Dedifferentiated amniotic fluid mesenchymal stem cell (primary cell): ENCODE data around the gene OR2W1.
A peak's percentile ranks its signal among the peaks of the same experiment; 100 is the strongest.

Experiments
- DNase-seq: peaks from one replicate; pipeline ENCODE4 v3.0.0-alpha.2; 2016; ENCODE audit errors: extremely low spot score

The OR2W1 gene

GRCh38 chr6:29045075-29045474 is at the start of gene OR2W1:
TSS of gene OR2W1 (minus strand) at chr6:29045175. CDS start at chr6:29045175, 0 bp downstream.
- DNase-seq, result no peak

DNA sequence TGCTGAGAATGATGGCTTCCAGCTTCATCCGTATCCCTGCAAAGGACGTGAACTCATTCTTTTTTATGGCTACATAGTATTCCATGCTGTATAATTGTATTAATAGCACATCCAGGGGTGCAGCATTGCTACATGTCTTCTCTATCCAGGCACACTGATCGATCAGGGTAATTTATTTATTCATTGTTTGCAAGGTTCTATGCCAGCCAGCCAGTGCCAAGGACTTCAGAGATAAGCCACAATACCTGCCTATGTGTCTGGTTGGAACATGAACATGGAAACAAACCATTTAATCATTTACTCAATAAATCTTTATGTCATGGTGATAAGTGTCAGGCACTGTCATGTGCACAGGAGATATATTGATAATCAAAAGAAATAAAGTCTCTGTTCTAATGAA is 48.0 kb upstream of the OR2W1 start:
- DNase-seq, result no peak

GRCh38 chr6:29087213-29087612 is 42.2 kb upstream of the OR2W1 start, which contains the start of gene OR2B3:
TSS of gene OR2B3 (minus strand) at chr6:29087313. CDS start at chr6:29087248, 65 bp downstream.
- no peak for DNase-seq

DNA sequence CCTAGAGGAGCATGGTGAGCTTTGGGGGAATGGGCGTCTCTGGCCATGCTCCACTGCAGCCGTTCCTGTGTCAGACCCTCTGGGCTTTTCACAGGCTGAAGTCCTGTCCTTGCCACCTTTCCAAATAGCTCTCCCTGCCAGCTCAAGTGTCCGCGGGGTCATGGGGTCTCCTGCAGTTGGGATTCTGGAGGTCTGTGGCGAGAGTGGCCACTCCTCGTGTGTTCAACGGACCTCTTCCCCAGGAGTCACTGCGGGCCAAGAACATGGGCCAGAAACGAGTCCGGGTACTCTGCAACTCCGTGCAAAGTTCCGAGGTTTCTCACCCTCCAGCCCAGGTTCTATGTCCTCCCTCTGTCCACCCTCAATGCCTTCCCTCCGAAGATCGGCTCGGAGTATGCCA is 37.5 kb upstream of the OR2W1 start:
- no peak for DNase-seq

GRCh38 chr6:29081312-29081711 is 36.3 kb upstream of the OR2W1 start:
- DNase-seq, result no peak

- DNase-seq, result no peak
Observed at GRCh38 chr6:29079203-29079602, 34.2 kb upstream of the OR2W1 start.

DNA sequence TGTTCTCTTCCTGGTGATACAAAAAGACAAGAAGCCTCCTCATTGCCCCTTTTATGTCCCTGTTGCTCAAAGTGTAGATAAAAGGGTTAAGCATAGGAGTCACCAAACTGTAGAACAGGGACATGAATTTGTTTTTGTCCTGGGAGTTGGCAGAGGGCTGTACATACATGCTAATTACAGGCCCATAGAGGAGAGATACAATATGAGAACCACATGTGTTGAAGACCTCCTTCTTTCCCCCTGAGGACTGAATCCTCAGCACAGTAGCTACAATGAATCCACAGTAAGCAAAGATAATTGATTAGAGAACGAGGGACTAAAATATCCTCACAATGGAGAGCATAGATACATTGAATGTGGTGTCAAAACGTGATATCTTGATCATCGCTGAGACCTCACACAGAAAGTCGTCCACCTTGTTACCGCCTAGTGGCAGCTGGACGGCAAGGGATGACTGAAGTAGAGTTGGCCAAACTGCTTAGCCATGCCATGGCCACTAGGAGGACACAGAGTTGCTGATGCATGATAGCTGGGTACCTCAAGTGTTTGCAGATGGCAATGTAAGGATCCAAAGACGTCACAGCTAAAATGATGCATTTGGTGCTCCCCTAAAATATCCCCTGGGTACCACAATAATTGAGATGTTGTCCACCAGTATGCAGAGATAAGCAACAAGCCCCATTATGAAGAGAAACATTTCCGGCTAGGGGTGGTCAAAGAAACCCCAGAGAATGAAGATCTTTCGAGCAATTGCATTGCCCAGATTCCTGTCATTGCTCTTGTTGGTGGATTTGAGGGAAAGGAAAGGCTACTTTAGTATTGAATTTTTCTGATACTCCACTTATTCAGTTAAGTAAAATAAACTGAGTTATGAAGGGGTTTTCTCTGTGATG is 27.1 kb upstream of the OR2W1 start:
- DNase-seq, result no peak

DNA sequence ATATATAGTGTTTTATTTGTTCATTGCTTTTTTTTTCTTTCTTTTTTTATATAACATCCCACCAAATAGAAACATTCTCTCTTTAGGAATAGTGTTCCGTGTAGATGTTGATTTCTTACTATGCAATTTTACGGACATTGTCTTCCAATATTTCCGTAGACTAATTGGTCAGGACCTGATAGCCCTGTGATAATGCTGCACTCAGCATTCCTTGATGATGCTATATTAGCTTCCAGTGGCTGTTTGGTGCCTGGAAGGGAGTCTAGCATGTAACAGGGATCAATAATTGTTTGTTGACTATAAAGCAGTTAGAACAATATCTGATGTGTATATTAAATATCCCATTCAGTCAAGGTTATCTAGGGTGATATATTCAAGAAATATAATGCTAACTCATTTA is 6.7 kb upstream of the OR2W1 start:
- no peak for DNase-seq

- DNase-seq, result no peak
Observed at GRCh38 chr6:29035951-29036350, 9.0 kb downstream of the OR2W1 start.

- DNase-seq, result no peak
Observed at GRCh38 chr6:29028821-29029220, 16.2 kb downstream of the OR2W1 start.

- DNase-seq, result no peak
Observed at GRCh38 chr6:29025927-29026585, 18.9 kb downstream of the OR2W1 start.

- DNase-seq, result no peak
Observed at GRCh38 chr6:29021434-29021833, 23.5 kb downstream of the OR2W1 start.

- DNase-seq, result no peak
Observed at GRCh38 chr6:29019629-29020028, 25.3 kb downstream of the OR2W1 start.

GRCh38 chr6:29017428-29017802 is 27.6 kb downstream of the OR2W1 start:
- no peak for DNase-seq

GRCh38 chr6:29016559-29017427 is 28.2 kb downstream of the OR2W1 start:
- DNase-seq, result peak; percentile 67

- DNase-seq, result no peak
Observed at GRCh38 chr6:29014729-29015608, 30.0 kb downstream of the OR2W1 start.

- DNase-seq, result peak; percentile 50
Observed at GRCh38 chr6:29011276-29011734, 33.7 kb downstream of the OR2W1 start.

DNA sequence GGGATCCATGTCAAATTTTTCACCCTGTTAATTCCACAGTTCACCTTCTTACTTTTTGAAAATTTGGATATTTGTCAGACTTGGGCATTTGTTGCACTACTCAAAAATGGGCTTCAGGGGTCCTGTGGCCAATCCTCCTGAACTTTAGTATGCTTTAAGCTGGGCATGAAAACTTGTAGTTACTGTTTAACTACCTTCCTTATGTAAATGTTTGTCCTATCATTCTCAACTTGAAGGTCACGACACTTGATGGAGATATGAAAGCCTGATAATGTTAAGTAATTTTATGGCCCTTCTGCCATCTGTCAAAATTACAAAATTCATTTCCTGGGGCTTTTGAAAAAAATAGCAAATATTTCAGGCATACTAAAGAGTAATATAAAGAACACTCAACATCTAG is 35.6 kb downstream of the OR2W1 start:
- DNase-seq, result no peak

DNA sequence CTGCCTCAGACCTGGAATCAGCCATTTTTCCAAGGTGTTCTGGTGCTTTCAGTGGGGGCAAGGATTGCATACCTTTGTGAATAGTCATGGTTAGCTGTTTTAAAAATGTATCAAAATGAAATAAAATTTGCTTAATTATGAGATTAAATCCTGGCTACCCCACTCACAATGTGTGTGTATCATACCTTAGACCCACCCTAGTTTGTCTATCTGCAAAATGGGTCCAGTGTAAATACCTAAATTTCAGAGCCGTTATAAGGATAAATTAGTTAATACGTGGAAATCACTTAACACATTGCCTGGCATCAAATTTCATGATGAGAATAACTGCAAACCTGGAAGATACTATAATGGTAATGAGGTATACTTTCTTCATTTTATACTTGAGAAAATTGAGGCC is 36.9 kb downstream of the OR2W1 start:
- DNase-seq, result no peak

GRCh38 chr6:29005183-29005885 is 39.6 kb downstream of the OR2W1 start, which contains the start of gene ZNF311:
TSS of gene ZNF311 (minus strand) at chr6:29005315. CDS start at chr6:29003954, 1,361 bp downstream.
- DNase-seq, result peak; percentile 32
